Activated T-cell treated with anti-CD3 and anti-CD28 coated beads, Interleukin-2, amount 50 U/mL, for 1 hour (primary cell): ENCODE results near the gene PSMG4.

Experiments used
- DNase-seq: peaks from one replicate; pipeline ENCODE4 v3.0.0-alpha.2; 2020

The PSMG4 gene

GRCh38 chr6:3312604-3313231 lies 54.0 kb downstream of the PSMG4 start:
- peak; percentile 1 for DNase-seq

GRCh38 chr6:3314176-3314575 lies 55.4 kb downstream of the PSMG4 start:
- DNase-seq = no peak

DNA sequence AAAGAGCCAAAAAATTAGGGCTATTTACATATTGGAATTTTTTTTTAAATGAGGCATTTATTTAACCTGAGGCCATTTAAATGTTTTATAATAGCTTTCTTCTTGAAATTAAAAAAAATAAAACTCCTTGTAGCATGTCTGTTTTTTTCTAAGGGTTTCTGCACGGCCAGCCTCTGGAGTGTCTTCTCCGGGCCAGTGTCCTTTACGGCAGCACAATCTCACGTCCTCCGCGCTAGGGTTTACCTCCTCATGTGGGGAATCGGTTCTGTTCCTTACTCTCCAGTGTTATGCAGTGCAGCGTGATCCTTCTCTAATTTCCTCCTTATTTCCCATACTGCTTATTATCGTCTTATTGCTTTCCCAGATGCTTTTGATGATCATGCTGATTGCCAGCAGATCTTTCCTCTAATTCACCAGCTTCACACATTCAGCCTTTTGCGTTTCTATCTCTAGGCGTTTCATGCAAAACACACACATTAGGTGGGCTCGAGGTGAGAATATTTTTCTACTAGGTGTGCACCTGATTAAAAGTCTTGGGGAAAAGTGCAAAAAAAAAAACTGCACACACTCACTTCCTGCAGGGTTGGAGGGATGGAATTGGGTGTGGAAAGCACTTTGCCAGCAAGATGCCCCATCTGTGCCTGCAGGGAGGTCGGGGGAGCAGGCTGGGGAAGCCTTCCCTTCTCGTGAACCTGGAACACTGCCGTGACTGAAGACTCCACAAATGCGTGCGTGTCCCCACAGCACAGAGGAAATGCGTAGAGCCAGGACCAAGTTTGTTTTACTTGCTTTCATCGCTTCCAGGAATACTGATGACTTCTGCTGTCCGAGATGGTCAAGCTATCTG lies 56.1 kb downstream of the PSMG4 start:
- no peak for DNase-seq

- DNase-seq = no peak
Observed at GRCh38 chr6:3315841-3316240, 57.1 kb downstream of the PSMG4 start.

DNA sequence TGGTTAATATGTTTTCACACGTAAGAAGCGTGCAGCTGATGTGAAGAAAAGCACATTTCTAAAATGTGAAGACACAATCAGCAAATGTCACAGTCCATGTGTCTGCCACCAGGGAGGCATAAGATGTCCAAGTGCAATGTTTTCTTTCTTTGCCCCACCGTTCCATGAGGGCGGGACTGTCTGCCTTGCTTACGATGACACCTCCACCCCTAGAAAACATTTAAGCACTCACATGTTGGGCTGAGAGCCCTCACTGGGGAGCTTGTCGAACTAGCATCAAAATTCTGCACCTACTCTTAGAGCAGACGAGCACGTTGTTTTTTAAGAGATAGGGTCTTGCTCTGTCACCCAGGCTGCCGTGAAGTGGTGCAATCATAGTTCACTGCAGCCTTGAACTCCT lies 57.6 kb downstream of the PSMG4 start:
- no peak for DNase-seq

DNA sequence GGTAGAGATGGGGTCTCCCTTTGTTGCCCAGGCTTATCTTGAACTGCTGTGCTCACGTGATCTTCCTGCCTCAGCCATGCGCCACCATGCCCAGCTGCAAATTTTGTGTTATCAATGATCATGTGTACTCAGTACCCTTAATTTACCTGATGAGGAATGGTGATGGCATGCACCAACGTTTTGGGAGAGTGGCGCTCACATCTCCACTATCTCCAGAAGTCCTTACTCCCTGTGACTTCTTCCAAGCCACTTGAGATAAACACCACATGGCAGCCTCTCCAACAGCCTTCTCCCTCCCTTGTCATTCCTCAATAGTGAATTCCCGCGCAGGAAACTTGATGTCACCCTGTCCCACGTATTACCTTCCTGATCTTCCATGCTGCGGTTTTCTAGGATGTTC lies 58.1 kb downstream of the PSMG4 start:
- no peak for DNase-seq
